ENCODE results near the gene NOS1AP. TPM values are rescaled to one million over a fixed set of nuclear protein-coding genes. Genes with fewer than 3 reads are reported as not detected.

NOS1AP gene
- total and polyA plus RNA-seq, 9 donors, result 0.50 to 4.4 (median 1.5) TPM

DNA sequence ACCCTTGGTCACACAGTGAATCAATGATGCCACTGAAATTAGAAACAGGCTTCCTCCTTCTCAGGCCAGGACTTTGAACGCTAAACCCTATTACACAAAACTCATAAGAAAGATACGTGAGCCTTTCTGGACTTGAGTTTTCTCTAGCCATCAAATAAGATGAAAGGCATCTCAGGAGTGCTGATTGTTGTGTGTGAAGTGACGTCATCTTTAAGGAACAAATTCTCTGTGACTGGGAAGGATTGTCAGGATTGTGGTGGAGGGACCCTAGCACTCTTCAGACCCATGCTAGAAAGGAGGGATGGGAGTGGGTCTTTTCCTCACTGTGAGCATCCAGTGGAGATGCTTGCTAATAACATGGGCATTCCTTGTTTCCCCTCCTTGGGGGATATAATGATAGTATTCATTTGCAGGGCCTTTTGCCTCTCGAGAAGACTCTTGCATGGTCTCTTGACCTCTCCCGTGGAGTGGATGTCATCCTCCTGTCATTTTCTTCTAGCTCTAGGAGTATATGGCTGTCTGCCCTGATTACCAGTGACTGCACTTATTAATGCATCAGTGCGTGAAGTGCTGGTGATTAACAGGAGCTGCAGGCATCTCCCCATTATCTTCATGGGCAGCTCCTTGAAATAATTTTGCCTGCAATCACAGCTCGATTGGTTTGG is 267.3 kb downstream of the NOS1AP start:
- Histone ChIP-seq H3K9me3 (no peaks in the 10 kb centered on the region), H3K4me1 (ENCODE audit: insufficient read depth) (no peaks in the 10 kb centered on the region), H3K27me3 (no peaks in the 10 kb centered on the region), H3K36me3 (no peaks in the 10 kb centered on the region), H3K4me3 (no peak overlapping the region), H3K27ac (no peak overlapping the region)
- 67 to 81% (median 78%) methylated on average over 7 of the region's 7 CpGs for WGBS, 3 donors
- intact Hi-C loops (cut with DNase I), result no loop called here
- TF ChIP-seq EP300 (IDR thresholded peaks at IDR 0.05) (no peak), POLR2A (IDR thresholded peaks at IDR 0.05) (no peak)
- TF ChIP-seq, protein P1, sequence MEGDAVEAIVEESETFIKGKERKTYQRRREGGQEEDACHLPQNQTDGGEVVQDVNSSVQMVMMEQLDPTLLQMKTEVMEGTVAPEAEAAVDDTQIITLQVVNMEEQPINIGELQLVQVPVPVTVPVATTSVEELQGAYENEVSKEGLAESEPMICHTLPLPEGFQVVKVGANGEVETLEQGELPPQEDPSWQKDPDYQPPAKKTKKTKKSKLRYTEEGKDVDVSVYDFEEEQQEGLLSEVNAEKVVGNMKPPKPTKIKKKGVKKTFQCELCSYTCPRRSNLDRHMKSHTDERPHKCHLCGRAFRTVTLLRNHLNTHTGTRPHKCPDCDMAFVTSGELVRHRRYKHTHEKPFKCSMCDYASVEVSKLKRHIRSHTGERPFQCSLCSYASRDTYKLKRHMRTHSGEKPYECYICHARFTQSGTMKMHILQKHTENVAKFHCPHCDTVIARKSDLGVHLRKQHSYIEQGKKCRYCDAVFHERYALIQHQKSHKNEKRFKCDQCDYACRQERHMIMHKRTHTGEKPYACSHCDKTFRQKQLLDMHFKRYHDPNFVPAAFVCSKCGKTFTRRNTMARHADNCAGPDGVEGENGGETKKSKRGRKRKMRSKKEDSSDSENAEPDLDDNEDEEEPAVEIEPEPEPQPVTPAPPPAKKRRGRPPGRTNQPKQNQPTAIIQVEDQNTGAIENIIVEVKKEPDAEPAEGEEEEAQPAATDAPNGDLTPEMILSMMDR (IDR thresholded peaks at IDR 0.05), result no peak
- DNase-seq, result no peak

DNA sequence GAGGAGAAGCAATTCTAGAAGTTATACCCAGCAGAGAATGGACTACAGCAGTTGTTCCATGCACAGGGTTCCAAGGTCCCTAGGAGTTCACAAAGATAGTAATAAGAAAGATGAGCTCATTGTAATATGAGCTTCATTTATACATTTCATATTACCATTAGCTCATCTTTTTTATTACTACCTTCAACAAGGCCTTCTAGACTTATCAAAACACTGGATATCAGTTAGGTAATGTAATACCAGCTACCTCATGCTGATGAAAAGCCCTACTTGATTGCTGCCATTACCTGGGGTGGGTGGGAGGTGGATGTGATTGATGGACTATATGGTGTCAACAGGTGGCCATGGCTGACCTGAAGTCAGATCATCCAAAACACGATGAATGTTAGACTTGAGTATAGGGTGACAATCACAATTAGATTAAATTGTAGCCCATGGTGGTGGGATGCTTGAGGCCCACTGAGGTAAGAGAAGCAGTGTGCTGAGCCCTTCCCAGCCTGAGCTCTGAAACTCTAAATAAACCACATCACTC is 273.0 kb downstream of the NOS1AP start:
- Histone ChIP-seq H3K4me1 (ENCODE audit: insufficient read depth) (no peaks in the 10 kb centered on the region), H3K36me3 (no peaks in the 10 kb centered on the region), H3K27me3 (no peaks in the 10 kb centered on the region), H3K9me3 (no peaks in the 10 kb centered on the region), H3K27ac (no peak overlapping the region), H3K4me3 (no peak overlapping the region)
- no peak for TF ChIP-seq POLR2A (IDR thresholded peaks at IDR 0.05)
- no peak for TF ChIP-seq EP300 (IDR thresholded peaks at IDR 0.05)
- TF ChIP-seq, protein P1 (IDR thresholded peaks at IDR 0.05), result no peak
- intact Hi-C loops (cut with DNase I), result no loop called here
- 86 to 94% (median 89%) methylated on average over 1 of the region's 1 CpG for WGBS, 3 donors
- DNase-seq, result no peak

DNA sequence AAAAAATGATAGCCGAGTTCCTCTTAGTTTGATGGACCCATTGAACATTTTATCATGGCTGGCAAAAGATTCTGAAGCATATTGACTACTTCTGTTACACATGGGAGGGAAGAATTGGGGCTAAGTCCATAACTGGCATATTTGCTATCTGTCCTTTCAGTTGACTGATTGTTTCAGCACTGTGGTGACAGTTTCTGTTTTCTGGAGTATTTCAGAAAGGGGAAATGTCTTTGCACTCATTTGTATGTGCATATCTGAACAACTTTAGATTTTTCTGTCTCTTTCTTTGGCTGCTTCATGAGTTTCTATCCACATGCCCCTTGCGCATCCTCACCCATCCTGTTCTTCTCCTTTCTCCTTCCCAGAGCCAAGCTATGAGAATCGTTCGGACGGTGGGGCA is 274.0 kb downstream of the NOS1AP start:
- Histone ChIP-seq H3K4me1 (ENCODE audit: insufficient read depth) (no peaks in the 10 kb centered on the region), H3K36me3 (no peaks in the 10 kb centered on the region), H3K27me3 (no peaks in the 10 kb centered on the region), H3K27ac (no peak overlapping the region), H3K4me3 (no peak overlapping the region), H3K9me3 (no peaks in the 10 kb centered on the region)
- WGBS, 3 donors, result 91 to 94% (median 93%) methylated on average over 5 of the region's 5 CpGs
- intact Hi-C loops (cut with DNase I), result no loop called here
- DNase-seq, result no peak
- TF ChIP-seq, protein P1 (IDR thresholded peaks at IDR 0.05), result no peak
- TF ChIP-seq EP300 (IDR thresholded peaks at IDR 0.05) (no peak), POLR2A (IDR thresholded peaks at IDR 0.05) (no peak)

DNA sequence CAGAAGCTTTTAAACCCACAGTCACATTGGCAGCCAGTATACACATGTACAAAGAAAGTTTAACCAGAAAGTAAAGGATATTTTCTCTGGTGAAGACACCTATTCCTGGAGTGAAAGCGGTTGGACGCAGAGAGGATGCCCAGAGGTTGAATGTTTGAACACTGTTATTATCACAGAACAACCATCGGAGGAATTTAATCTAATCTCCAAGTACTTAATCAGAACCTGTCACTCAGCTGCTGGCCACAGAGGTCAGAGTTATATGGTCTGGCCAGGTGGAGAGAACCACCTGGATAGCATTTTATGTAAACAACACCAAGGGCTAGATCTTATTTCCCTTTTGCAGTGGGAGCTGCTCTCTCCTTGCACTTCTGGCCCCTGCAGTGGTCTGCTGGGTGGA is 277.8 kb downstream of the NOS1AP start:
- Histone ChIP-seq H3K27ac (no peak overlapping the region), H3K36me3 (no peaks in the 10 kb centered on the region), H3K9me3 (no peaks in the 10 kb centered on the region), H3K4me1 (ENCODE audit: insufficient read depth) (no peaks in the 10 kb centered on the region), H3K27me3 (no peaks in the 10 kb centered on the region), H3K4me3 (no peak overlapping the region)
- 64 to 65% (median 65%) methylated on average over 3 of the region's 3 CpGs for WGBS, 3 donors
- intact Hi-C loops (cut with DNase I), result no loop called here
- TF ChIP-seq, protein P1 (IDR thresholded peaks at IDR 0.05), result no peak
- TF ChIP-seq POLR2A (IDR thresholded peaks at IDR 0.05), result no peak
- no peak for TF ChIP-seq EP300 (IDR thresholded peaks at IDR 0.05)
- DNase-seq, result no peak

All from ovary (tissue), 9 donors.